ENCODE data around the gene CAMK2A.

The CAMK2A gene

GRCh38 chr5:150204590-150204960, 85.0 kb downstream of the CAMK2A start:
- DNase-seq = no peak

GRCh38 chr5:150203832-150204589, 85.6 kb downstream of the CAMK2A start:
- DNase-seq = no peak

- DNase-seq = no peak
Measured at GRCh38 chr5:150202501-150202900, 87.1 kb downstream of the CAMK2A start.

GRCh38 chr5:150197476-150197875, 92.1 kb downstream of the CAMK2A start:
- no peak for DNase-seq

- no peak for DNase-seq
Measured at GRCh38 chr5:150196986-150197385, 92.6 kb downstream of the CAMK2A start.

GRCh38 chr5:150196514-150196913, 93.1 kb downstream of the CAMK2A start:
- no peak for DNase-seq

- no peak for DNase-seq
Measured at GRCh38 chr5:150195736-150196485, 93.7 kb downstream of the CAMK2A start.

- no peak for DNase-seq
Measured at GRCh38 chr5:150192462-150192861, 97.1 kb downstream of the CAMK2A start.

- DNase-seq = no peak
Measured at GRCh38 chr5:150190987-150191386, 98.6 kb downstream of the CAMK2A start.

- DNase-seq = no peak
Measured at GRCh38 chr5:150190503-150190979, 99.0 kb downstream of the CAMK2A start.

- no peak for DNase-seq
Measured at GRCh38 chr5:150189728-150190502, 99.7 kb downstream of the CAMK2A start, which contains the start of gene SLC6A7. TSS of gene SLC6A7 (plus strand) at chr5:150190062. CDS start at chr5:150190328, 266 bp downstream.

- no peak for DNase-seq
Measured at GRCh38 chr5:150189326-150189725, 100.2 kb downstream of the CAMK2A start.

- DNase-seq = no peak
Measured at GRCh38 chr5:150188146-150188842, 101.3 kb downstream of the CAMK2A start.

- no peak for DNase-seq
Measured at GRCh38 chr5:150186897-150187296, 102.7 kb downstream of the CAMK2A start.

GRCh38 chr5:150186137-150186536, 103.4 kb downstream of the CAMK2A start:
- DNase-seq = no peak

- DNase-seq = no peak
Measured at GRCh38 chr5:150184990-150185912, 104.3 kb downstream of the CAMK2A start.

- no peak for DNase-seq
Measured at GRCh38 chr5:150184006-150184405, 105.6 kb downstream of the CAMK2A start.

- no peak for DNase-seq
Measured at GRCh38 chr5:150183436-150183835, 106.1 kb downstream of the CAMK2A start.

GRCh38 chr5:150182774-150183173, 106.8 kb downstream of the CAMK2A start:
- no peak for DNase-seq

- DNase-seq = no peak
Measured at GRCh38 chr5:150181766-150182545, 107.6 kb downstream of the CAMK2A start.

GRCh38 chr5:150181027-150181426, 108.5 kb downstream of the CAMK2A start:
- DNase-seq = no peak
